ENCODE results near the gene PLSCR3. TPM values are rescaled to one million over a fixed set of nuclear protein-coding genes. Genes with fewer than 3 reads are reported as not detected.

PLSCR3 gene
- total RNA-seq, 4 donors from 2014 or later: 13.2 to 32.4 (median 18.4) TPM

GRCh38 chr17:7440834-7441195, 46.5 kb upstream of the PLSCR3 start:
- H3K4me3 ChIP-seq: no peak overlapping the region
- H3K4me1 ChIP-seq: peaks cover 26 to 56% (median 43%) of the 10 kb centered on the region in 4 donors
- peak; percentile 28 for DNase-seq

DNA sequence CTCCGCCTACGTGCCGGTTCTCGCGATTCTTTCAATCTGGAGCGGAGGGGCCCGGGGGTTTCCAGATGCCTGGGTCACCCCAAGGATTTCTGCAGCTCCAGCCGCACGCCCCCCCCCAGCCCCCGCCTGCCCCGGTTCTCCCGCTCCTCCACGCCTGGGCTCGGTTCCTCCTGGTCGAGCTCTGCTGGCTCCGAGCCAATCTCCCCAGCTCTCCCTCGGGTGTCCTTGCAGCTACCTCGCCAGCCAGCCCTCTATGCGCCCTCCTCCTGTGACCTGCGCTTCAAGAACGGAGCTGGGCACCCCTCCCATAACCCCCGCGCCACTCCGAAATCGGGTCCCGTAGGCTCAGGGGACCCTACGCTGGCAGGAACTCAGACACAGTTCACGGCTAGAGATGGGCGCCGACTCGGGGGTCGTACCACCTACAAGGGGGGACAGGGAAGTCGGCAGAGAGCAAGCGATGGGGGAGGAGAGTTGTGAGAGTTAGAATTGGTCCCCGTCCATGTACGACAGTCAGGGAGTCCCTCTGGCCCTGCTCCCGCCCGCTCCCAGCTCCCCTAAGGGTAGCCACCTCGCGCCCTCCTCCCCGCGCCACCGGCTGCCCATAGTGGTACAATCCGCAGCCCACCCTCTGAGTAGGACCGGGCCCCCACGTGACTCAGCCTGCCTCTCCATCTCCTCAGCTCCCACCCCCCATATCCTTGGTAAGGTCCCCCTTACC, 45.9 kb upstream of the PLSCR3 start:
- WGBS, 2 donors (ENCODE audit: low coverage in 1 of 2): 0 to 3% methylated on average over 1 to 43 of the region's 46 CpGs
- intact Hi-C loops (cut with DNase I; ENCODE audit: low total_unique reads): no loop called here
- peak; percentile 67 for DNase-seq
- H3K4me3 ChIP-seq: peak overlapping the region in 3 of 4 donors; percentile 11 to 44 (median 28)
- no peaks in the 10 kb centered on the region for H3K9me3 ChIP-seq
- H3K27me3 ChIP-seq: peaks cover 50% of the 10 kb centered on the region
- TF ChIP-seq CTCF (IDR thresholded peaks at IDR 0.05) (no peak), EP300 (IDR thresholded peaks at IDR 0.05; ENCODE audit: low read depth) (no peak), POLR2A (IDR thresholded peaks at IDR 0.05) (no peak), POLR2AphosphoS5 (IDR thresholded peaks at IDR 0.05) (no peak)
- no peak overlapping the region for H3K27ac ChIP-seq
- H3K4me1 ChIP-seq: peaks cover 26 to 56% (median 45%) of the 10 kb centered on the region in 4 donors
- no peaks in the 10 kb centered on the region for H3K36me3 ChIP-seq
- in situ Hi-C loops (cut with MboI; ENCODE audit: low pct_ligation_motif_present in 1 of 4, low pct_unique_long_range_greater_than_20kb in 1 of 4, low sequenced_read_pairs in 3 of 4): no loop called here

More at GRCh38 chr17:7440834-7441195, 46.5 kb upstream of the PLSCR3 start:
- no peaks in the 10 kb centered on the region for H3K36me3 ChIP-seq
- in situ Hi-C loops (cut with MboI; ENCODE audit: low pct_ligation_motif_present in 1 of 4, low pct_unique_long_range_greater_than_20kb in 1 of 4, low sequenced_read_pairs in 3 of 4) (no loop called here), intact Hi-C loops (cut with DNase I; ENCODE audit: low total_unique reads) (no loop called here)
- TF ChIP-seq EP300 (IDR thresholded peaks at IDR 0.05; ENCODE audit: low read depth) (no peak), CTCF (IDR thresholded peaks at IDR 0.05) (no peak), POLR2A (IDR thresholded peaks at IDR 0.05) (no peak), POLR2AphosphoS5 (IDR thresholded peaks at IDR 0.05) (no peak)
- no peaks in the 10 kb centered on the region for H3K9me3 ChIP-seq
- 12% methylated on average over 12 of the region's 12 CpGs; no CpG with 5 or more reads in 1 of the 2 donors for WGBS, 2 donors (ENCODE audit: low coverage in 1 of 2)
- peaks cover 56% of the 10 kb centered on the region for H3K27me3 ChIP-seq
- H3K27ac ChIP-seq: no peak overlapping the region

DNA sequence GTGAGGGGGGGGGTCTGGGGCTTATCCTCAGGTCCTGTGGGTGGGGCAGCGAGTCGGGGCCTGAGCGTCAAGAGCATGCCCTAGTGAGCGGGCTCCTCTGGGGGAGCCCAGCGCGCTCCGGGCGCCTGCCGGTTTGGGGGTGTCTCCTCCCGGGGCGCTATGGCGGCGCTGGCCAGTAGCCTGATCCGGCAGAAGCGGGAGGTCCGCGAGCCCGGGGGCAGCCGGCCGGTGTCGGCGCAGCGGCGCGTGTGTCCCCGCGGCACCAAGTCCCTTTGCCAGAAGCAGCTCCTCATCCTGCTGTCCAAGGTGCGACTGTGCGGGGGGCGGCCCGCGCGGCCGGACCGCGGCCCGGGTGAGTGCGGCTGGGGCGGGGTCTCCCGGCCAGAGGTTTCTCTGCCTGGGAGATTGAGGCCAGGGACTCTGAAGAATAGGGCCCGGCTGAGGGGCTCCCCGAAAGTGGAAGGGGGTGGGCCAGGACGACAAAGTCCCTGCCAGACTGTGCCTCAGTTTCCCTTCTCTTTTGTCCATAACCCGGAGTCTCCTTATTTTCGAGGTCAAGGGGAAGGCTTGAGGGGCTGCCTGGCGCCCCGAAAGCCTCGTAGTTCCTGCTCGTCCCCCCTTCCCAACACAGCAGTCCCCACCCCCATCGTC, 45.3 kb upstream of the PLSCR3 start, which contains the start of gene FGF11:
FGF11 (plus strand) TSS at position 51 of the 651 bp plus-strand sequence; CDS start at position 160, 109 bp downstream.
- Histone ChIP-seq H3K4me1 (peaks cover 26 to 51% (median 44%) of the 10 kb centered on the region in 4 donors), H3K36me3 (no peaks in the 10 kb centered on the region), H3K4me3 (peak within 1 kb of the TSS in 3 of 4 donors; percentile 11 to 79 (median 28)), H3K27ac (no peak within 1 kb of the TSS), H3K9me3 (no peaks in the 10 kb centered on the region), H3K27me3 (peaks cover 44% of the 10 kb centered on the region)
- 0 to 2% methylated on average over 7 to 17 of the region's 50 CpGs for WGBS, 2 donors (ENCODE audit: low coverage in 1 of 2)
- TF ChIP-seq EP300 (IDR thresholded peaks at IDR 0.05; ENCODE audit: low read depth) (no peak), POLR2A (IDR thresholded peaks at IDR 0.05) (no peak), CTCF (IDR thresholded peaks at IDR 0.05) (no peak), POLR2AphosphoS5 (IDR thresholded peaks at IDR 0.05) (no peak)
- intact Hi-C loops (cut with DNase I; ENCODE audit: low total_unique reads) (loop anchor here (2.0 kb wide), 1 partner anchor 45 kb away; the partner anchor contains the start of gene POLR2A), in situ Hi-C loops (cut with MboI; ENCODE audit: low pct_ligation_motif_present in 1 of 4, low pct_unique_long_range_greater_than_20kb in 1 of 4, low sequenced_read_pairs in 3 of 4) (loop anchor here in 2 of 4 donors (10.0 kb wide), 2 partner anchors 75 to 85 kb away; partner anchors contain the start of genes KCTD11 (in 1 of the 2) and TMEM95 (in 1 of the 2))
- DNase-seq: no peak
